B cell (primary cell): ENCODE measurements around the gene MBTPS1. TPM values are rescaled to one million over a fixed set of nuclear protein-coding genes. Genes with fewer than 3 reads are reported as not detected.

Source experiments
- ATAC-seq: fragments of 200-7000 bp; cut with Tn5 transposase; one replicate; pipeline ENCODE4 v1.10.0; 2021; ENCODE audit warnings: low read depth, mild to moderate bottlenecking, moderate number of reproducible peaks, moderate library complexity
- CTCF ChIA-PET: fragments of 350-600 bp; sonication (Branson Sonifier 250); formaldehyde crosslinking; loops from one replicate; lab custom pipeline; 2021; ENCODE audit warnings: antibody characterized with exemption, inconsistent platforms; lab: Charles Lee
- POLR2A ChIA-PET: fragments of 350-600 bp; sonication (Branson Sonifier 250); formaldehyde crosslinking; loops from one replicate; lab custom pipeline; 2021; ENCODE audit warnings: antibody characterized with exemption; lab: Charles Lee
- DNase-seq: peaks from one replicate; pipeline ENCODE4 v3.0.0; 2013
- H2AFZ ChIP-seq: 2 replicates; pipeline ENCODE4 v1.6.1; 2012; ENCODE audit warnings: mild to moderate bottlenecking, low read depth, low read length; ENCODE audit not compliant: insufficient read depth, poor library complexity, severe bottlenecking
- H3K27ac ChIP-seq, 2 donors: 1 replicate in 1 of 2; 2 replicates in 1 of 2; pipeline ENCODE4 v1.5.1; 2012 to 2013; ENCODE audit warnings: low read length in 2 of 2, mild to moderate bottlenecking in 2 of 2, moderate library complexity in 1 of 2
- H3K27me3 ChIP-seq, 4 experiments: fragments of 200-600 bp in 1 of 4; sonication (generic) in 1 of 4; replicated peaks in 1 of 4; 1 replicate in 2 of 4; 2 replicates in 2 of 4; pipeline versions ENCODE4 v1.6.1 to v1.7.0; 2013 to 2016; ENCODE audit warnings: low read length in 3 of 4, mild to moderate bottlenecking in 2 of 4, mixed read lengths in 1 of 4, moderate library complexity in 1 of 4; ENCODE audit not compliant: insufficient read depth in 4 of 4, control insufficient read depth in 3 of 4; ENCODE audit errors: control extremely low read depth in 1 of 4
- H3K36me3 ChIP-seq, 2 experiments: replicated peaks in 1 of 2; 1 replicate in 1 of 2; 2 replicates in 1 of 2; pipeline versions ENCODE4 v1.6.1 to v1.7.1; 2013; ENCODE audit warnings: low read length in 1 of 2; ENCODE audit not compliant: insufficient read depth in 2 of 2, control insufficient read depth in 1 of 2; ENCODE audit errors: control extremely low read depth in 1 of 2, extremely low read depth in 1 of 2
- H3K4me1 ChIP-seq, 2 donors: fragments of 200-600 bp in 1 of 2; sonication (generic) in 1 of 2; 1 replicate in 1 of 2; 2 replicates in 1 of 2; pipeline versions ENCODE4 v1.5.1 to v1.6.1; 2013 to 2017; ENCODE audit warnings: low read length in 2 of 2; ENCODE audit not compliant: control insufficient read depth in 2 of 2, insufficient read depth in 2 of 2
- H3K4me2 ChIP-seq: replicated peaks from 2 replicates; pipeline ENCODE3; 2012; ENCODE audit warnings: mild to moderate bottlenecking, low read depth, low read length; ENCODE audit not compliant: poor library complexity, severe bottlenecking
- H3K4me3 ChIP-seq, 5 experiments: fragments of 200-600 bp in 1 of 5; sonication (generic) in 1 of 5; 1 replicate in 3 of 5; 2 replicates in 2 of 5; pipeline versions ENCODE4 v1.5.1 to v1.7.0; 2011 to 2016; ENCODE audit warnings: low read length in 4 of 5, mild to moderate bottlenecking in 4 of 5, low read depth in 2 of 5, control low read depth in 1 of 5, moderate library complexity in 1 of 5; ENCODE audit not compliant: insufficient read depth in 1 of 5; ENCODE audit errors: control extremely low read depth in 1 of 5, extremely low read depth in 1 of 5
- H3K79me2 ChIP-seq: fragments of 200-600 bp; sonication (generic); one replicate; pipeline ENCODE4 v1.6.0; 2016; ENCODE audit warnings: low read length; ENCODE audit not compliant: control insufficient read depth, insufficient read depth
- H3K9ac ChIP-seq: fragments of 200-600 bp; sonication (generic); 2 replicates; pipeline ENCODE4 v1.6.1; 2017; ENCODE audit warnings: mild to moderate bottlenecking, low read length, moderate library complexity
- H3K9me3 ChIP-seq, 3 donors: one replicate each; pipeline versions ENCODE4 v1.6.1 to v1.7.1; 2013; ENCODE audit warnings: low read length in 2 of 3; ENCODE audit not compliant: control insufficient read depth in 2 of 3, insufficient read depth in 1 of 3; ENCODE audit errors: control extremely low read depth in 1 of 3
- H4K20me1 ChIP-seq: 2 replicates; pipeline ENCODE4 v1.6.0; 2012; ENCODE audit warnings: mild to moderate bottlenecking, low read length; ENCODE audit not compliant: insufficient read depth, control insufficient read depth, poor library complexity, severe bottlenecking
- H3K27ac Mint-ChIP-seq: one replicate; pipeline ENCODE4 v1.8.0; 2021; ENCODE audit warnings: mixed read lengths
- H3K27me3 Mint-ChIP-seq: one replicate; pipeline ENCODE4 v1.8.0; 2021; ENCODE audit warnings: mixed read lengths
- H3K4me1 Mint-ChIP-seq: one replicate; pipeline ENCODE4 v1.8.0; 2021; ENCODE audit warnings: mixed read lengths
- H3K4me3 Mint-ChIP-seq: one replicate; pipeline ENCODE4 v1.8.0; 2021; ENCODE audit warnings: mixed read lengths
- H3K9me3 Mint-ChIP-seq: one replicate; pipeline ENCODE4 v1.8.0; 2022; ENCODE audit warnings: mixed read lengths; ENCODE audit not compliant: insufficient read depth
- EZH2 ChIP-seq: IDR thresholded peaks from 2 replicates; pipeline ENCODE4 v1.6.1; 2012; ENCODE audit warnings: borderline replicate concordance, low read depth, mild to moderate bottlenecking, moderate library complexity, low read length; ENCODE audit not compliant: insufficient read depth, poor library complexity, severe bottlenecking
- WGBS: methylation state at CpG from one replicate; pipeline ENCODE4 v1.1.5; 2013; ENCODE audit warnings: missing lambda C conversion rate; ENCODE audit not compliant: insufficient coverage; 5-methylcytosine and 5-hydroxymethylcytosine counted together
- intact Hi-C: fragments of 100-400 bp; cut with micrococcal nuclease; formaldehyde crosslinking; loops from one replicate; pipeline ENCODE4 v1.10.0; 2022
- polyA plus RNA-seq: library from polyadenylated mRNA; depleted of rRNA; stranded (reverse); fragments of >200 nt; gene quantifications from 2 replicates; pipeline ENCODE4 v1.2.3, GENCODE V29; 2012
- total RNA-seq, 2 donors: library from RNA; stranded (reverse); fragments of 120-200 nt in 1 of 2; gene quantifications; 1 replicate in 1 of 2; 2 replicates in 1 of 2; pipeline versions ENCODE4 v1.2.3 to v1.2.4, GENCODE V29; 2013 to 2022
- TF ChIP-seq, protein P1 (sequence below): fragments of 200-600 bp; IDR thresholded peaks from one replicate; pipeline ENCODE4 v1.8.0; 2022; ENCODE audit warnings: antibody characterized with exemption, mild to moderate bottlenecking

MBTPS1 gene
- total and polyA plus RNA-seq, 2 donors (not counting 1 experiment from before 2014, with no cell fraction given) = 85.9 to 120 TPM

DNA sequence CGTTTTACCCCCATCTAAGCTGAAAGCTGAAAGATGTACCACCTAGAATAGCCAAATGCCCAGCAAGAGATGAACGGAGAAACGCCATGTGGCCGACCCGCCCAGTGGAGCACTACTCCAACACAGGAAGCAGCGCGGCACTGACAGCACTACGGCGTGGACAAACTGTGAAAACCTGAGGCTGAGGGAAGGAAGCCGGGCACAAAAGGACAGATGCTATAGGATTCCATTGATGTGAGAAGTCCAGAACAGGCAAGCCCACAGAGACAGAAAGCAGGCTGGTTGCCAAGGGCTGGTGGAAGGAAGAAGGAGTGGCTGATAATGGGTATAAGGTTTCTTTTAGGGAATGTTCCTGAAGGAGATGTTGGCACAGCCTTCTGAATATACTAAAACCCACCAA lies 44.7 kb downstream of the MBTPS1 start:
- no peaks in the 10 kb centered on the region for H3K9me3 Mint-ChIP-seq
- 98% methylated on average over 9 of the region's 10 CpGs for WGBS

DNA sequence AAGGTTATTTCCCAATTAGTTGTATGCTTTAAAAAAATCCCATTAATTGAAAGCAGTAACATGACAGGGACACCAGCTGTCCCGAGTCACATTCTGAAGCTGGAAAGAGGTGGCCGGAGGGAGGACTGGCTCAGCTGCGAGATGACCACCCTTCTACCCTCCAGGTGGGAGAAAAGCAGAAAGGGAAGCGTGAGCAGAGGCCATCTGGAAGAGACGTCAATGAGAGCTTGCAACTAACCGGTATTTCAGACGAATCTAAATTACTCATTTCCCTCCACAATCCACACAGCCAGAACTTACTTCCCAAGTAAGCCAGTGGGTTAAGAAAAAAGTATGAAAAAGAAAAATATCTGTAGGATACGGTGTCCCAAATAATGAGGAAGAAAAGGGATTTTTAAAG lies 45.6 kb downstream of the MBTPS1 start:
- no peaks in the 10 kb centered on the region for H3K27me3 Mint-ChIP-seq
- Histone ChIP-seq H3K4me3 (no peak overlapping the region), H2AFZ (no peak overlapping the region), H3K36me3 (peaks cover 2 to 88% of the 10 kb centered on the region in 2 experiments), H3K4me1 (no peaks in the 10 kb centered on the region), H4K20me1 (peaks cover 12% of the 10 kb centered on the region), H3K4me2 (no peak overlapping the region), H3K79me2 (no peaks in the 10 kb centered on the region), H3K9me3 (no peaks in the 10 kb centered on the region), H3K9ac (no peak overlapping the region), H3K27ac (no peak overlapping the region), H3K27me3 (no peaks in the 10 kb centered on the region)
- ChIA-PET POLR2A (no interaction called here), CTCF (no interaction called here)
- no peak for ATAC-seq
- TF ChIP-seq EZH2 = no peak
- TF ChIP-seq, protein P1, sequence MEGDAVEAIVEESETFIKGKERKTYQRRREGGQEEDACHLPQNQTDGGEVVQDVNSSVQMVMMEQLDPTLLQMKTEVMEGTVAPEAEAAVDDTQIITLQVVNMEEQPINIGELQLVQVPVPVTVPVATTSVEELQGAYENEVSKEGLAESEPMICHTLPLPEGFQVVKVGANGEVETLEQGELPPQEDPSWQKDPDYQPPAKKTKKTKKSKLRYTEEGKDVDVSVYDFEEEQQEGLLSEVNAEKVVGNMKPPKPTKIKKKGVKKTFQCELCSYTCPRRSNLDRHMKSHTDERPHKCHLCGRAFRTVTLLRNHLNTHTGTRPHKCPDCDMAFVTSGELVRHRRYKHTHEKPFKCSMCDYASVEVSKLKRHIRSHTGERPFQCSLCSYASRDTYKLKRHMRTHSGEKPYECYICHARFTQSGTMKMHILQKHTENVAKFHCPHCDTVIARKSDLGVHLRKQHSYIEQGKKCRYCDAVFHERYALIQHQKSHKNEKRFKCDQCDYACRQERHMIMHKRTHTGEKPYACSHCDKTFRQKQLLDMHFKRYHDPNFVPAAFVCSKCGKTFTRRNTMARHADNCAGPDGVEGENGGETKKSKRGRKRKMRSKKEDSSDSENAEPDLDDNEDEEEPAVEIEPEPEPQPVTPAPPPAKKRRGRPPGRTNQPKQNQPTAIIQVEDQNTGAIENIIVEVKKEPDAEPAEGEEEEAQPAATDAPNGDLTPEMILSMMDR = no peak
- no peaks in the 10 kb centered on the region for H3K4me1 Mint-ChIP-seq
- intact Hi-C loops = no loop called here
- WGBS = 96% methylated on average over 3 of the region's 8 CpGs
- no peak overlapping the region for H3K4me3 Mint-ChIP-seq
- no peak overlapping the region for H3K27ac Mint-ChIP-seq
- no peak for DNase-seq
- H3K9me3 Mint-ChIP-seq = no peaks in the 10 kb centered on the region

More for the DNA sequence above, 44.7 kb downstream of the MBTPS1 start:
- no peaks in the 10 kb centered on the region for H3K27me3 ChIP-seq
- TF ChIP-seq, protein P1 = no peak
- no peak for TF ChIP-seq EZH2
- DNase-seq = no peak
- intact Hi-C loops = no loop called here
- peaks cover 17% of the 10 kb centered on the region for H4K20me1 ChIP-seq
- peaks cover 5% of the 10 kb centered on the region for H3K79me2 ChIP-seq
- H3K4me3 ChIP-seq = no peak overlapping the region
- Mint-ChIP-seq H3K4me3 (no peak overlapping the region), H3K27me3 (no peaks in the 10 kb centered on the region), H3K4me1 (no peaks in the 10 kb centered on the region), H3K27ac (no peak overlapping the region)
- no peak overlapping the region for H3K9ac ChIP-seq
- no peak for ATAC-seq
- H3K27ac ChIP-seq = no peak overlapping the region
- H3K4me1 ChIP-seq = no peaks in the 10 kb centered on the region
- no peak overlapping the region for H2AFZ ChIP-seq
- peaks cover 2 to 89% of the 10 kb centered on the region in 2 experiments for H3K36me3 ChIP-seq
- no peaks in the 10 kb centered on the region for H3K9me3 ChIP-seq
- CTCF ChIA-PET = no interaction called here
- H3K4me2 ChIP-seq = no peak overlapping the region
- POLR2A ChIA-PET = no interaction called here
